ENCODE measurements around the gene ADIPOR2.

GRCh38 chr12:1823237-1823636, 132.4 kb downstream of the ADIPOR2 start:
- TF ChIP-seq SUZ12 (IDR thresholded peaks at IDR 0.05; ENCODE audit: extremely low read depth, insufficient read depth, insufficient read length) (no peak), YY1 (IDR thresholded peaks at IDR 0.05; ENCODE audit: insufficient read depth, insufficient read length) (no peak), ZNF274 (IDR thresholded peaks at IDR 0.05; ENCODE audit: low read depth, low read length) (no peak)
